Mesodermal cell (in vitro differentiated cells): ENCODE results near the gene UQCRQ. TPM values are rescaled to one million over a fixed set of nuclear protein-coding genes. Genes with fewer than 3 reads are reported as not detected.
A peak's percentile ranks its signal among the peaks of the same experiment; 100 is the strongest.

Experiments
- H3K27ac ChIP-seq: 2 replicates; pipeline ENCODE4 v1.7.0; 2013; ENCODE audit warnings: mild to moderate bottlenecking, low read depth, low read length, moderate library complexity; ENCODE audit not compliant: severe bottlenecking
- H3K36me3 ChIP-seq: 2 replicates; pipeline ENCODE4 v1.7.1; 2013; ENCODE audit warnings: mild to moderate bottlenecking, low read length, moderate library complexity; ENCODE audit not compliant: control insufficient read depth, insufficient read depth
- H3K4me1 ChIP-seq: one replicate; pipeline ENCODE4 v1.7.1; 2013; ENCODE audit warnings: mild to moderate bottlenecking, low read length; ENCODE audit not compliant: insufficient read depth, control insufficient read depth, poor library complexity, severe bottlenecking
- H3K4me3 ChIP-seq: 2 replicates; pipeline ENCODE4 v1.7.0; 2013; ENCODE audit warnings: low read length, control low read depth, mild to moderate bottlenecking; ENCODE audit not compliant: insufficient read depth, poor library complexity, severe bottlenecking; ENCODE audit errors: extremely low read depth
- H3K9me3 ChIP-seq: 2 replicates; pipeline ENCODE4 v1.7.1; 2013; ENCODE audit warnings: mild to moderate bottlenecking, low read length, moderate library complexity; ENCODE audit not compliant: control insufficient read depth
- WGBS, 2 experiments: methylation state at CpG; one replicate each; pipeline ENCODE4 v1.1.5; 2013; ENCODE audit warnings: missing lambda C conversion rate in 2 of 2; ENCODE audit not compliant: insufficient coverage in 2 of 2; 5-methylcytosine and 5-hydroxymethylcytosine counted together
- polyA plus RNA-seq, 2 experiments: library from polyadenylated mRNA; stranded (reverse); fragments of 50-300 nt; gene quantifications; one replicate each; pipeline ENCODE4 v1.2.3, GENCODE V29; 2013

The UQCRQ gene
- polyA plus RNA-seq (2013, experiment 1 of 2) = 246 TPM
- 281 TPM for polyA plus RNA-seq (2013, experiment 2 of 2)

GRCh38 chr5:132866342-132867045 lies at the start of gene UQCRQ, which contains the start of gene GDF9:
TSS of gene UQCRQ (plus strand) at chr5:132866642. CDS start at chr5:132866882, 240 bp downstream.
TSS of gene GDF9 (minus strand) at chr5:132866469. CDS start at chr5:132864533, 1,936 bp downstream.
- H3K9me3 ChIP-seq = no peaks in the 10 kb centered on the region
- 0% methylated on average over 43 to 51 of the region's 55 CpGs for WGBS, 2 experiments
- H3K4me3 ChIP-seq = peak within 1 kb of the TSS; percentile 78
- peaks cover 39% of the 10 kb centered on the region for H3K36me3 ChIP-seq
- peak within 1 kb of the TSS; percentile 96 for H3K27ac ChIP-seq
- H3K4me1 ChIP-seq = no peaks in the 10 kb centered on the region

- no peak overlapping the region for H3K27ac ChIP-seq
- WGBS, 2 experiments = no CpG with 5 or more reads among the region's 1 CpG
- no peaks in the 10 kb centered on the region for H3K9me3 ChIP-seq
- no peaks in the 10 kb centered on the region for H3K4me1 ChIP-seq
- no peak overlapping the region for H3K4me3 ChIP-seq
- no peaks in the 10 kb centered on the region for H3K36me3 ChIP-seq
These were observed 49.4 kb upstream of the UQCRQ start for GRCh38 chr5:132817011-132817410.

- H3K4me1 ChIP-seq = peaks cover 7% of the 10 kb centered on the region
- H3K4me3 ChIP-seq = no peak overlapping the region
- H3K27ac ChIP-seq = no peak overlapping the region
- no peaks in the 10 kb centered on the region for H3K36me3 ChIP-seq
- 92 to 95% methylated on average over 19 to 26 of the region's 26 CpGs for WGBS, 2 experiments
- H3K9me3 ChIP-seq = no peaks in the 10 kb centered on the region
These were observed 47.0 kb upstream of the UQCRQ start for GRCh38 chr5:132819468-132819867.

- WGBS, 2 experiments = 10 to 39% methylated on average over 9 to 11 of the region's 15 CpGs
- no peaks in the 10 kb centered on the region for H3K9me3 ChIP-seq
- H3K36me3 ChIP-seq = no peaks in the 10 kb centered on the region
- H3K4me3 ChIP-seq = no peak overlapping the region
- no peak overlapping the region for H3K27ac ChIP-seq
- H3K4me1 ChIP-seq = peaks cover 7% of the 10 kb centered on the region
These were observed 46.2 kb upstream of the UQCRQ start for GRCh38 chr5:132820162-132820754.

- 80% methylated on average over 1 of the region's 3 CpGs; no CpG with 5 or more reads in 1 of the 2 experiments for WGBS, 2 experiments
These were observed 45.1 kb upstream of the UQCRQ start for GRCh38 chr5:132821350-132821749.

GRCh38 chr5:132821791-132822190 lies 44.7 kb upstream of the UQCRQ start:
- no peak overlapping the region for H3K4me3 ChIP-seq

More at GRCh38 chr5:132821350-132821749, 45.1 kb upstream of the UQCRQ start:
- no peak overlapping the region for H3K27ac ChIP-seq
- H3K4me1 ChIP-seq = peaks cover 12% of the 10 kb centered on the region
- H3K4me3 ChIP-seq = no peak overlapping the region
- no peaks in the 10 kb centered on the region for H3K36me3 ChIP-seq
- no peaks in the 10 kb centered on the region for H3K9me3 ChIP-seq

GRCh38 chr5:132822650-132823480 lies 43.6 kb upstream of the UQCRQ start:
- no peaks in the 10 kb centered on the region for H3K9me3 ChIP-seq
- 12 to 20% methylated on average over 38 to 48 of the region's 68 CpGs for WGBS, 2 experiments
- H3K36me3 ChIP-seq = no peaks in the 10 kb centered on the region
- H3K4me3 ChIP-seq = peak overlapping the region; percentile 5
- no peak overlapping the region for H3K27ac ChIP-seq
- peaks cover 12% of the 10 kb centered on the region for H3K4me1 ChIP-seq

More at GRCh38 chr5:132821791-132822190, 44.7 kb upstream of the UQCRQ start:
- Histone ChIP-seq H3K9me3 (no peaks in the 10 kb centered on the region), H3K4me1 (peaks cover 12% of the 10 kb centered on the region), H3K27ac (no peak overlapping the region), H3K36me3 (no peaks in the 10 kb centered on the region)
- 100% methylated on average over 1 of the region's 1 CpG for WGBS, 2 experiments

GRCh38 chr5:132823481-132824050 lies 42.9 kb upstream of the UQCRQ start:
- Histone ChIP-seq H3K4me3 (no peak overlapping the region), H3K36me3 (no peaks in the 10 kb centered on the region), H3K27ac (no peak overlapping the region), H3K4me1 (peaks cover 12% of the 10 kb centered on the region), H3K9me3 (no peaks in the 10 kb centered on the region)
- WGBS, 2 experiments = 90 to 91% methylated on average over 3 to 4 of the region's 7 CpGs

GRCh38 chr5:132824426-132824825 lies 42.0 kb upstream of the UQCRQ start:
- no peaks in the 10 kb centered on the region for H3K36me3 ChIP-seq
- no peaks in the 10 kb centered on the region for H3K9me3 ChIP-seq
- H3K4me1 ChIP-seq = peaks cover 12% of the 10 kb centered on the region
- no peak overlapping the region for H3K4me3 ChIP-seq
- 93 to 100% methylated on average over 2 of the region's 3 CpGs for WGBS, 2 experiments
- no peak overlapping the region for H3K27ac ChIP-seq
